ENCODE results near the gene NHERF1.

The NHERF1 gene

GRCh38 chr17:74769856-74770497 lies 21.5 kb downstream of the NHERF1 start:
- DNase-seq = no peak

DNA sequence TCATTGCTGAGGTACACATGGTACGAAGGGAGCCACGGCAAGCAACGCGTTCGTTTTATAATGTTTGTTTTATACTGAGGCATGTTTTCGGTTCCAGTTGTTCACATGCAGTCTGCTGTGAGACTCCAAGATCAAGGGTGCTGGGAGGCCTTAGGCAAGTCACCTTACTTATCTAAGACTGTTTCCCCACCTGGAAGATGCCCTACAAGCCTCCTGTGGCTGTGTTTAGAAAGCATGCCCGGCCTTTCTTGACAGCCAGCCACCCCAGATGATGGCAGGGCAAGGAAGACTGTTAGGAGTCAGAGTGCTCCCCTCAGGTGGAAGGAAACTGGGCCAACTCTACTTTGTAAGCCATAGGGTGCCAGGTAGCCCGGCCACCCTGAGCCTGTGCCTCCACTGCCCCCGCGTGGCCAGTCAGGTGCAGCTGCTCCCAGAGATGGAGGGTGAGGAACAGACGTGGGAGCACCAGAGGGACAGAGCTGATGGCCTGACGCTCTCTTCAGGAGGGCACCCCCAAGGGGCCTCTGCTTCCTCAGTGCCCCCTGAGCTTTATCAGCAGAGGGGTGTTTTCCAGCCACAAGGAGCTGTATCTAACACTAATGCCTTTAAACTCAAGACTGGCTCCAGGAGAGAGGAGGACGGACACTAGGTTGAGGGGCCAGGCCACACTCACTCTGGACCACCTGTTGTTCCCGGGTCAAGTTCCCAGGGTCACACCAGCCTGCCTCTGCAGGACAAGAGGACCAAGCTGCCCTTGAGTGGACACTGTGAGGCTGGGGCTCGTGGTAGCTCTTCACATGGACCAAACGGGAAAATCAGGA lies 22.3 kb downstream of the NHERF1 start:
- DNase-seq = peak in 1 of 2 experiments; percentile 42

DNA sequence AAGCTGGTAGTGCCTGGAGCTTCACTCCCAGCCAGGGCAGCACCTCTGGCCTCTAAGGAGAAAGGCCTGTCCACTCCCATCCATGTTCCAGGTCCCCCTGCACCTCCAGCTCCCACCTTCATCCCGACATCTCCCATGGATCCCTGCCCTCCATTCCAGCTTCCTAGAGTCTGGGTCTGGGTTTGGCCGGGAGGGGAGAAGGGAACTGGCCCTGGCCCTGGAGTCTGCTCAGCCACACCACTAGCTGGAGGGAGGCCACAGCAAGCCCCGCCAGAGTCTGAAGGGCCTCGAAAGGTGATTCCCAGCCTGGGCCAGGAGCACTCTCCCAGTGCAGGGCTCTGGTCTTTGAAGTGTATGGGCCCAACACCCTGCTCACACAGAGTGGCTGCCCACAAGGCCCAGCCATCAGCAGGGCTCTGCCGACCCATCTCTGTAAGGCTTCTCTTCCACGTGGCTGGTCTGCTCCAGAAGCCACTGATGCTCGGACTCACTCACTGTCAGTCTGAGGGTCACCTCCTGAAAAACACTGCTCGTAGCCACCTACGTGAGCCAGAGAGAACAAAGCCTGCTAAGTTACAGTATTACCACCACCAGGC lies 23.0 kb downstream of the NHERF1 start:
- no peak for DNase-seq

- DNase-seq = no peak
These were observed 23.6 kb downstream of the NHERF1 start for GRCh38 chr17:74772053-74772452.

DNA sequence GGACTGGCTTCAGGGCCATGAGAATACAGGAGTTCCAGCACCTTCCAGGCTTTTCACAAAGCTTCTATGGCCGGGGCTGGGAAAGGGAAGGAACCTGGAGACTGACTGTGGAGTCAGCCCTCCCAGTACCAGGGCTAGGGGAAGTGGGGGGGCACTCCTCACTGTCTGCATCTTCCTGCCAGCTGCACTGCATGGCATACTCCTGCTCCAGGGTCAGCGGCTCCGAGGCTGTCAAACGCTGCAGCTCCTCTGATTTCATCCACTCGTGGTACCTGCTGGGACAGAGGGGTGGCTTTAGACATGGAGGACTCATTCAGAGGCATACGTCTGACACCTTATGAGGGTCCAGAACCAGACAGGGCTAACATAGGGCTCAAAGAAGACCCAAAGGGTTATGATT lies 25.0 kb downstream of the NHERF1 start:
- DNase-seq = no peak

GRCh38 chr17:74773871-74774286 lies 25.5 kb downstream of the NHERF1 start:
- no peak for DNase-seq

GRCh38 chr17:74775409-74776043 lies 27.1 kb downstream of the NHERF1 start:
- no peak for DNase-seq

- DNase-seq = peak; percentile 97 to 98
These were observed 27.9 kb downstream of the NHERF1 start, which contains the start of gene NAT9 for GRCh38 chr17:74776044-74776962. NAT9 (minus strand) TSS chr17:74776345; CDS start chr17:74775698, 647 bp downstream.

DNA sequence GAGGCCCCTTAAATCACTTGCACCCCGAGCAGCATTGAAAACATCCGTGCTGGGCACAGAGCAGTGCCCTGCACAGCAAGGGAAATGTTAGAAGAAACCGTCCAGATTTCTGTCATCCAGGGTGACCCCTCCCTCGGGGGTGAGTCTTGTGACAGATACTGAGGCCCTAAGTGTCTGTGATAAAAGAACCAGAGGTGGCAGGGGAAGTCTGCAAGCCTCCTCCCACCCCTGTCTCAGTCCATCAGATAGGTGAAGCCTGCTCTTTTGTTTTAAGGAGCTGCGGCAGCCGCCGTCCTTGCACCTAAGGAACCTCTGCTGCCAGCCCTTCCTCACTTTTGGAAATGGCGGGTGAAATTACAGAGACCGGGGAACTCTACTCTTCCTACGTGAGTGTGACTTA lies 28.6 kb downstream of the NHERF1 start:
- no peak for DNase-seq

GRCh38 chr17:74777901-74778515 lies 29.6 kb downstream of the NHERF1 start:
- no peak for DNase-seq

GRCh38 chr17:74778960-74779359 lies 30.5 kb downstream of the NHERF1 start:
- no peak for DNase-seq

- DNase-seq = no peak
These were observed 31.1 kb downstream of the NHERF1 start for GRCh38 chr17:74779501-74779900.

- no peak for DNase-seq
These were observed 31.5 kb downstream of the NHERF1 start for GRCh38 chr17:74779948-74780400.

GRCh38 chr17:74780443-74781238 lies 32.2 kb downstream of the NHERF1 start:
- no peak for DNase-seq

DNA sequence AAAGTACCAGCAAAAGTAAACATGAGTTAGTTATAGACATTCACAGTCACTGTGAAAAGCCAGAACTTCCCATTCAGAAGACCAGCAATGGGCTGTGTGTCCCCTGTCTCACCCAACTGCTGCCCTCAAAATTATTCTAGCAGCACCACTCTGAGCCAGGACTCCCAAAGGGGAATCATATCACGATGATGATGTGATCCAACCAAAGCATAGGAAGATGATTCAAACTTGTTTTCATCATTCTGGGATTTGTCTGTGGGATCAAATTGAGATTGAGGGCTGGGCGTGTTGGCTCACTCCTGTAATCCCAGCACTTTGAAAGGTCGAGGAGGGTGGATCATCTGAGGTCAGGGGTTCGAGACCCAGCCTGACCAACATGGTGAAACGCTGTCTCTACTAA lies 34.1 kb downstream of the NHERF1 start:
- no peak for DNase-seq

DNA sequence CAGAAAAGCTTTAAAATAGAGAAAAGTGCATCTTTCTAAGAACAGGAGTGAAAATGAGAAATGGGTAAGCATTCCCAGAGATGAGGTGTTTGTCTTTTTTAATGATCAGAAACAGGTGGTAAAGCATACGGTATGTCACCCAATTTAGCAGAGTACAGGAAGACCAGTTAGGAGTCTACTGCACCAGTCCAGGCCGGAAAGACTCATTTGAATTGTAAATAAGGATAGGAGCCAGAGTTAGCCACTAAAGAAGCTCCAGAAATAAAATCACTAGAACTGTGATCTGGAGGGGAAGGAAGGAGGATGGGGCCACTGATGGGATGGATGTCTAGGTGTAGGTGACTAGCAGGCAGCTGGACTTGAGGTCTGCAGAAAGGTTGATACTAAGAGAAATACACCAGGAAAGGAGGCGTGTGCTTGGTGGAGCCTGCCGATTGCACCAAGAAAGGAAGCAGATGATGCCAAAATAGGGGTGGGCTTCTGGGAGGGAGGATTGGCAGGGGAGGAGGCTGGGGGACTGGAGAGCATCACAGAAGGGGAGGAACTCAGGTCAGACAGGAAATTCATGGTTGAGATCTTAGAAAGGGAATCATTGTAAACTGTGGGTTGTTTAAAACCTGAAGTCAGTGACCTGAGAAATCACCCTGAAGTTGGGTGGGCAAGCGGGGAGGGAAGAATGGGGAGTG lies 35.8 kb downstream of the NHERF1 start:
- DNase-seq = no peak

- DNase-seq = no peak
These were observed 36.9 kb downstream of the NHERF1 start for GRCh38 chr17:74785096-74785980.

DNA sequence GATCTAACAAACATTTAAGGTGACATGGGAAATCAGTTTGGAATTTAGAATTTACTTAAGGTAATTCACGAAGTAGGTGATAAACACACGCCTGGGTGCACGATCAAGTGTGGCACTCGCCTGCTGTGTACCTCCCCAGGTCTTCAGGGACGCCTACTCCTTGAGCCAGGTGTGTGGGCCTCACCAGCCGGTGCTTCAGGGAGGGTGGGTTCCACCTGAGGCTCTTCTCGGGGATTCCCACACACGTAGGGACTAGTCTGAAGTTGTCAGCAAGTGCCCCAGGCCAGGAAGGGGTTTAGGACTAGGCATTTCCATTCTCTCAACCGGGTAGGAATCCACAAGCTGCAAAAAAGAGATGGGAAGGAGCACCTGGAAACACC lies 37.5 kb downstream of the NHERF1 start:
- no peak for DNase-seq

DNA sequence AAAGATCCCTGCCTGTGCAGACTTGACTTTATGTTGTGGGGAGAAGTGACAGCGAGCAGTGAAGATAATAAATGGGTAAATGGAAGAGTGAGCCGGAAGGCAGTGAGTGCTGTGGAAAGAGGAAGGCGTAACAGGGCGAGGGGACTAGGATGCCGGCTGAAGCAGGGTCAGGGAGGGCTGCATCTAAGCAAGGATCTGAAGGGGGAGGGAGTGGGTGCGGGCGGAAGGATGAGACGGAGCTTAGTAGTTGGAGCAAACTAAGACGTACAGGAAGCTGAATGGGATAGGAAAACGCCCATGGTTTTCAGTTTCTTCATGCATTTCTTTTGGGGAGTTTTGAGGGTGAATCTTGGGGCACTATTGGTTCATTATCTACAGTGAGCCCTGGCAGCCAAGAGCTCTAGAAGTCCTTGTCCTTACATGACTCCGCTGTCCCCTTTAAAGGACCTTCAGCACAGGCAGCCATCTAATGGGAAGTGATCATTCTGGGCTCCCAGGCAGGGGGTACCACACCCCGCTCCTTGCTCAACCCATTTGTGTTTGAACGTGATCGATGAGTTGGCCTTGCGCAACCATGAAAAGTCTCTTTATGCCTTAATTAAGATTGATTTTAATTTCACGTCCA lies 38.1 kb downstream of the NHERF1 start:
- DNase-seq = no peak

Measured in NCI-H1930 (cell line).